WI38 (cell line): ENCODE data around the gene CDC25B.
"Not testable (repeated sequence)": the region's sequence is repeated elsewhere in the genome, so short reads cannot be mapped to it uniquely, and the experiment has no call there.

ENCODE experiments used
- H3K4me3 ChIP-seq: 2 replicates; pipeline ENCODE4 v1.5.1; 2011; ENCODE audit warnings: low read depth, mild to moderate bottlenecking, control low read depth, low read length
- TF ChIP-seq, protein P1 (sequence below): IDR thresholded peaks from 2 replicates; pipeline ENCODE4 v1.5.1; 2012; ENCODE audit warnings: low read depth, mild to moderate bottlenecking, control low read depth, low read length

CDC25B gene

DNA sequence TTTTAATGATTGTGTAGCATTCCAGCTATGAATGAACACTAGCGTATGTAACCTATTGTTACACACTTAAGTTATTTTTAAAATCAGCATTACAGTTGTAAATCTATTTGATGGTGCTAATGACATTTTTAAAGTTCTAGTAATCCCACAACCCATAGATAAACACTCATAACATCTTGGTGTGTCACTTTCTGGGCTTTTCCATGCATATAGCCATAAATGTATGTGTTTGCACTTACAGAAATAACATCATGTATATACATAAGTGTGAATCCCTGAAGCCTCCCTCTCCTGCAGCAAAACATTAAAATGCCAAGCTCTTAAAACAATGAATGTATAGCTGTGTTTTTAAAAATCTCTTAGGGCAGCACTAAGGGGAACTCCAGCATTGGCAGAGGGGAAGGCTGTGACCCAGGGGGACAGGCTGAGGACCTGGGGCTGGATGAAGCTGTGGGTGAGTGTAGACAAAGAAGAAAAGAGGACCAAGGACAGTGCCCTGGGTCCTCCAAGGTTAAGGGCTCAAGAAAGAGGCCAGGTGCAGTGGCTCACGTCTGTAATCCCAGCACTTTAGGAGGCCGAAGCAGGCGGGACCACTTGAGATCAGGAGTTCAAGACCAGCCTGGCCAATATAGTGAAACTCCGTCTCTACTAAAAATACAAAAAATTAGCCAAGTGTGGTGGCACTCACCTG, 8.6 kb upstream of the CDC25B start:
- H3K4me3 ChIP-seq, result peak overlapping the region; percentile 52
- TF ChIP-seq, protein P1, sequence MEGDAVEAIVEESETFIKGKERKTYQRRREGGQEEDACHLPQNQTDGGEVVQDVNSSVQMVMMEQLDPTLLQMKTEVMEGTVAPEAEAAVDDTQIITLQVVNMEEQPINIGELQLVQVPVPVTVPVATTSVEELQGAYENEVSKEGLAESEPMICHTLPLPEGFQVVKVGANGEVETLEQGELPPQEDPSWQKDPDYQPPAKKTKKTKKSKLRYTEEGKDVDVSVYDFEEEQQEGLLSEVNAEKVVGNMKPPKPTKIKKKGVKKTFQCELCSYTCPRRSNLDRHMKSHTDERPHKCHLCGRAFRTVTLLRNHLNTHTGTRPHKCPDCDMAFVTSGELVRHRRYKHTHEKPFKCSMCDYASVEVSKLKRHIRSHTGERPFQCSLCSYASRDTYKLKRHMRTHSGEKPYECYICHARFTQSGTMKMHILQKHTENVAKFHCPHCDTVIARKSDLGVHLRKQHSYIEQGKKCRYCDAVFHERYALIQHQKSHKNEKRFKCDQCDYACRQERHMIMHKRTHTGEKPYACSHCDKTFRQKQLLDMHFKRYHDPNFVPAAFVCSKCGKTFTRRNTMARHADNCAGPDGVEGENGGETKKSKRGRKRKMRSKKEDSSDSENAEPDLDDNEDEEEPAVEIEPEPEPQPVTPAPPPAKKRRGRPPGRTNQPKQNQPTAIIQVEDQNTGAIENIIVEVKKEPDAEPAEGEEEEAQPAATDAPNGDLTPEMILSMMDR, result no peak

- H3K4me3 ChIP-seq, result no peak overlapping the region
- TF ChIP-seq, protein P1, result no peak
These were observed 7.4 kb upstream of the CDC25B start for GRCh38 chr20:3788685-3789155.

- not testable (repeated sequence) for H3K4me3 ChIP-seq
These were observed 6.9 kb upstream of the CDC25B start for GRCh38 chr20:3789201-3789600.

GRCh38 chr20:3794168-3794567, 1.9 kb upstream of the CDC25B start:
- H3K4me3 ChIP-seq, result not testable (repeated sequence)

- peak overlapping the region; percentile 87 for H3K4me3 ChIP-seq
- TF ChIP-seq, protein P1, result no peak
These were observed 1.2 kb upstream of the CDC25B start for GRCh38 chr20:3794701-3795420.

DNA sequence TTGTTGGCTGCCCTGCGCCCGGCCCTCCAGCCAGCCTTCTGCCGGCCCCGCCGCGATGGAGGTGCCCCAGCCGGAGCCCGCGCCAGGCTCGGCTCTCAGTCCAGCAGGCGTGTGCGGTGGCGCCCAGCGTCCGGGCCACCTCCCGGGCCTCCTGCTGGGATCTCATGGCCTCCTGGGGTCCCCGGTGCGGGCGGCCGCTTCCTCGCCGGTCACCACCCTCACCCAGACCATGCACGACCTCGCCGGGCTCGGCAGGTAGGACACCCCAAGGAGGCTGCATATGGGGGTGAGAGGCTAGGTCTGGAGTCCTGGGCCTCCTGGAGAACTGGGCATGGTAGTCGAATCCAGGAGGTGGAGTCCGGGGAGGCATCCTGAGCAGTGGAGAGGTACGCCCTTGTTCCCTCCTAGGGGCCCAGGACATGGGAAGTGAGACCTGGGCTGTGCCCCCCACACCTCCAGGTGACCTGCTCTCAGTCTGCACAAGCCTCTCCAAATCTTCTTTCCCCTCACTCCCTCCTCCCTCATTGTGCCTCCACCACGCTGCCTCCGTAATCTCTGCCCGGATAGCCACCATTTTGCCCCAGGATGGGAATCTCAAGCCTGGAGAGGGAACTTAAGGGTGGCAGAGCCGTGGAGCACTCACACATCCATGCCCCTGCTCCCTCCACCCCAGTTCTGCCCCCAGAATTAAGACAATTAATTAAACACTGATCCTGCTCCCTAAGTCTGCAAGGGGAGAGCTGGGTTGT, 541 bp downstream of the CDC25B start:
- TF ChIP-seq, protein P1, result no peak
- H3K4me3 ChIP-seq, result peak overlapping the region; percentile 87

DNA sequence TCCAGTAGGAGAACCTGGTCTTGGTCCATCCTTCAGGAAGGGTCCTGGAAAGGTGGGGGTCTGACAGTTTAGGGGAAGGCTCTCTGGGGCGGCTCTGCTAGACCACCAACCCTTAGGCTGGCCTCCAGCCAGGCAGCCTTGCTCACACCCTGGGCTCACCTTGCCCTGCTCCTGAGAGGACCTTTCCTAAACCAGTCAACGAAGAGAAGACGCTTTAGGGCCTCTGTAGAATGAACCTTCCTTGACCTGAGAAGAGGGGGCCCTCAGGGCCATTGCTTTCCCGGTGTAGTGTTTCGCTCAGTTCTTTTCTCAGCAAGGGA, 1.1 kb downstream of the CDC25B start:
- TF ChIP-seq, protein P1, result no peak
- H3K4me3 ChIP-seq, result peak overlapping the region; percentile 87

- TF ChIP-seq, protein P1, result no peak
- peak overlapping the region; percentile 87 for H3K4me3 ChIP-seq
These were observed 1.7 kb downstream of the CDC25B start for GRCh38 chr20:3797592-3798372.
